NCI-H446 treated with DMSO at 0.1 percent for 48 hours (cell line): ENCODE measurements around the gene C10orf90.

Experiments used
- DNase-seq: peaks from one replicate; lab custom pipeline; 2025; lab: John Stamatoyannopoulos, UW

Gene C10orf90

GRCh38 chr10:126538439-126539135 is 131.9 kb downstream of the C10orf90 start:
- no peak for DNase-seq

GRCh38 chr10:126536656-126537055 is 133.8 kb downstream of the C10orf90 start:
- no peak for DNase-seq

GRCh38 chr10:126536148-126536547 is 134.3 kb downstream of the C10orf90 start:
- no peak for DNase-seq

- no peak for DNase-seq
Measured at GRCh38 chr10:126533644-126534043, 136.8 kb downstream of the C10orf90 start.

GRCh38 chr10:126528315-126528835 is 142.1 kb downstream of the C10orf90 start:
- no peak for DNase-seq

- no peak for DNase-seq
Measured at GRCh38 chr10:126527645-126528314, 142.7 kb downstream of the C10orf90 start.

GRCh38 chr10:126525326-126525725 is 145.2 kb downstream of the C10orf90 start:
- DNase-seq = no peak

GRCh38 chr10:126524526-126524925 is 146.0 kb downstream of the C10orf90 start:
- DNase-seq = no peak

GRCh38 chr10:126523071-126523470 is 147.4 kb downstream of the C10orf90 start:
- no peak for DNase-seq

GRCh38 chr10:126521399-126521798 is 149.1 kb downstream of the C10orf90 start:
- no peak for DNase-seq

GRCh38 chr10:126520751-126521317 is 149.7 kb downstream of the C10orf90 start:
- no peak for DNase-seq

- no peak for DNase-seq
Measured at GRCh38 chr10:126519992-126520391, 150.5 kb downstream of the C10orf90 start.

GRCh38 chr10:126519185-126519584 is 151.3 kb downstream of the C10orf90 start:
- no peak for DNase-seq

- DNase-seq = no peak
Measured at GRCh38 chr10:126518218-126519080, 152.0 kb downstream of the C10orf90 start.

GRCh38 chr10:126516515-126516914 is 154.0 kb downstream of the C10orf90 start:
- no peak for DNase-seq

- no peak for DNase-seq
Measured at GRCh38 chr10:126511917-126512479, 158.5 kb downstream of the C10orf90 start.

- DNase-seq = no peak
Measured at GRCh38 chr10:126509182-126509581, 161.3 kb downstream of the C10orf90 start.

GRCh38 chr10:126508535-126509040 is 161.9 kb downstream of the C10orf90 start:
- DNase-seq = no peak

- no peak for DNase-seq
Measured at GRCh38 chr10:126504761-126505112, 165.8 kb downstream of the C10orf90 start.

GRCh38 chr10:126504063-126504760 is 166.3 kb downstream of the C10orf90 start:
- no peak for DNase-seq
